PC-3 (cell line): ENCODE results near the gene THAP6. TPM values are rescaled to one million over a fixed set of nuclear protein-coding genes. Genes with fewer than 3 reads are reported as not detected.
A peak's percentile ranks its signal among the peaks of the same experiment; 100 is the strongest.
"Not testable (repeated sequence)": the region's sequence is repeated elsewhere in the genome, so short reads cannot be mapped to it uniquely, and the experiment has no call there.

Source experiments
- ATAC-seq: fragments of 200-7000 bp; cut with Tn5 transposase; 2 replicates; pipeline ENCODE4 v1.9.1; 2020; ENCODE audit warnings: mild to moderate bottlenecking, moderate library complexity
- BruUV-seq: library from RNA; stranded (reverse); fragments of 400-500 nt; replicated peaks from 2 replicates; lab custom pipeline; 2021; lab: Mats Ljungman, UMichigan
- CTCF ChIA-PET: fragments of 300-600 bp; sonication (Branson Sonifier 250); formaldehyde crosslinking; loops from one replicate; lab custom pipeline; 2022; ENCODE audit warnings: antibody characterized with exemption; lab: Charles Lee
- POLR2A ChIA-PET: fragments of 300-600 bp; sonication (Branson Sonifier 250); formaldehyde crosslinking; loops from one replicate; lab custom pipeline; 2022; ENCODE audit warnings: antibody characterized with exemption; ENCODE audit not compliant: unreplicated experiment; lab: Charles Lee
- DNase-seq: peaks from one replicate; pipeline ENCODE4 v3.0.0-alpha.2; 2015
- H2AFZ ChIP-seq: fragments of 300-600 bp; sonication (generic); 2 replicates; pipeline ENCODE4 v1.6.0; 2016; ENCODE audit warnings: antibody characterized with exemption, low read length
- H3F3A ChIP-seq: fragments of 300-600 bp; sonication (generic); one replicate; pipeline ENCODE4 v1.6.0; 2017; ENCODE audit warnings: antibody characterized with exemption, low read length, control low read depth, mild to moderate bottlenecking; ENCODE audit not compliant: unreplicated experiment
- H3K27ac ChIP-seq: fragments of 300-600 bp; sonication (generic); 2 replicates; pipeline ENCODE4 v1.5.1; 2016; ENCODE audit warnings: mild to moderate bottlenecking, low read length
- H3K27me3 ChIP-seq: fragments of 300-600 bp; sonication (generic); 2 replicates; pipeline ENCODE4 v1.6.1; 2016; ENCODE audit warnings: low read length, mixed read lengths
- H3K36me3 ChIP-seq: fragments of 300-600 bp; sonication (generic); 2 replicates; pipeline ENCODE4 v1.6.1; 2016; ENCODE audit warnings: low read depth, mixed run types, low read length, mixed read lengths
- H3K4me1 ChIP-seq: fragments of 300-600 bp; sonication (generic); 2 replicates; pipeline ENCODE4 v1.5.1; 2016; ENCODE audit warnings: low read length; ENCODE audit not compliant: insufficient read depth
- H3K4me2 ChIP-seq: fragments of 300-600 bp; sonication (generic); 2 replicates; pipeline ENCODE4 v1.6.0; 2016; ENCODE audit warnings: low read length
- H3K4me3 ChIP-seq: fragments of 300-600 bp; sonication (generic); 2 replicates; pipeline ENCODE4 v1.5.1; 2016; ENCODE audit warnings: mild to moderate bottlenecking, low read length, mixed read lengths
- H3K79me2 ChIP-seq: fragments of 300-600 bp; sonication (generic); 2 replicates; pipeline ENCODE4 v1.6.1; 2017; ENCODE audit warnings: low read length, mixed read lengths
- H3K9ac ChIP-seq: fragments of 300-600 bp; sonication (generic); 2 replicates; pipeline ENCODE4 v1.6.0; 2016; ENCODE audit warnings: mild to moderate bottlenecking, low read length
- H3K9me2 ChIP-seq: fragments of 300-600 bp; sonication (generic); replicated peaks from 2 replicates; pipeline ENCODE4 v1.6.1; 2016; ENCODE audit warnings: mixed run types, low read length, mixed read lengths
- H3K9me3 ChIP-seq: fragments of 300-600 bp; sonication (generic); 2 replicates; pipeline ENCODE4 v1.6.1; 2016; ENCODE audit warnings: low read length, mixed read lengths
- H4K20me1 ChIP-seq: fragments of 300-600 bp; sonication (generic); 2 replicates; pipeline ENCODE4 v1.6.1; 2016; ENCODE audit warnings: low read length, mixed read lengths
- EZH2 ChIP-seq: fragments of 300-600 bp; sonication (generic); IDR thresholded peaks from one replicate; pipeline ENCODE4 v1.6.1; 2017; ENCODE audit warnings: antibody characterized with exemption, mild to moderate bottlenecking, low read length; ENCODE audit not compliant: unreplicated experiment
- EZH2phosphoT487 ChIP-seq: fragments of 300-600 bp; sonication (generic); IDR thresholded peaks from 2 replicates; pipeline ENCODE4 v1.6.1; 2018; ENCODE audit warnings: mild to moderate bottlenecking, antibody characterized with exemption, low read length, borderline replicate concordance
- intact Hi-C: fragments of 100-400 bp; cut with micrococcal nuclease; formaldehyde crosslinking; loops from 2 replicates; pipeline ENCODE4 v1.9.0; 2023
- total RNA-seq: library from RNA; depleted of rRNA; stranded (reverse); fragments of >200 nt; gene quantifications from 2 replicates; pipeline ENCODE4 v1.2.3, GENCODE V29; 2014
- TF ChIP-seq, protein P1 (sequence below): fragments of 300-600 bp; sonication (generic); conservative IDR thresholded peaks from 2 replicates; pipeline ENCODE4 v1.5.1; 2017; ENCODE audit warnings: antibody characterized with exemption, low read depth, mild to moderate bottlenecking, low read length

The THAP6 gene
- total RNA-seq, 1 experiment from 2014 or later, result 8.7 TPM

- ChIA-PET POLR2A (no interaction called here), CTCF (no interaction called here)
- TF ChIP-seq EZH2phosphoT487 (no peak), EZH2 (no peak)
- TF ChIP-seq, protein P1, sequence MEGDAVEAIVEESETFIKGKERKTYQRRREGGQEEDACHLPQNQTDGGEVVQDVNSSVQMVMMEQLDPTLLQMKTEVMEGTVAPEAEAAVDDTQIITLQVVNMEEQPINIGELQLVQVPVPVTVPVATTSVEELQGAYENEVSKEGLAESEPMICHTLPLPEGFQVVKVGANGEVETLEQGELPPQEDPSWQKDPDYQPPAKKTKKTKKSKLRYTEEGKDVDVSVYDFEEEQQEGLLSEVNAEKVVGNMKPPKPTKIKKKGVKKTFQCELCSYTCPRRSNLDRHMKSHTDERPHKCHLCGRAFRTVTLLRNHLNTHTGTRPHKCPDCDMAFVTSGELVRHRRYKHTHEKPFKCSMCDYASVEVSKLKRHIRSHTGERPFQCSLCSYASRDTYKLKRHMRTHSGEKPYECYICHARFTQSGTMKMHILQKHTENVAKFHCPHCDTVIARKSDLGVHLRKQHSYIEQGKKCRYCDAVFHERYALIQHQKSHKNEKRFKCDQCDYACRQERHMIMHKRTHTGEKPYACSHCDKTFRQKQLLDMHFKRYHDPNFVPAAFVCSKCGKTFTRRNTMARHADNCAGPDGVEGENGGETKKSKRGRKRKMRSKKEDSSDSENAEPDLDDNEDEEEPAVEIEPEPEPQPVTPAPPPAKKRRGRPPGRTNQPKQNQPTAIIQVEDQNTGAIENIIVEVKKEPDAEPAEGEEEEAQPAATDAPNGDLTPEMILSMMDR, result no peak
- peaks cover 32% of the 10 kb centered on the region for H3K4me1 ChIP-seq
- intact Hi-C loops, result no loop called here
- no peak overlapping the region for H3K27ac ChIP-seq
- BruUV-seq, result no TSS peak
- no peaks in the 10 kb centered on the region for H3K9me3 ChIP-seq
- DNase-seq (no peak), ATAC-seq (no peak)
- 0 out of 2 replicates have a peak, but pooled peaks cover 4% of the 10 kb centered on the region for H3K36me3 ChIP-seq
- H3K9me2 ChIP-seq, result no peaks in the 10 kb centered on the region
- H3F3A ChIP-seq, result no peaks in the 10 kb centered on the region
- no peak overlapping the region for H3K9ac ChIP-seq
- peak overlapping the region; percentile 90 for H3K4me2 ChIP-seq
- no peaks in the 10 kb centered on the region for H3K27me3 ChIP-seq
- no peak overlapping the region for H2AFZ ChIP-seq
- H3K4me3 ChIP-seq, result no peak overlapping the region; the same call in 1 of the 2 replicates
- H3K79me2 ChIP-seq, result peaks cover 43% of the 10 kb centered on the region
- H4K20me1 ChIP-seq, result no peaks in the 10 kb centered on the region
Measured at GRCh38 chr4:75516144-75516543, 1.9 kb downstream of the THAP6 start.

GRCh38 chr4:75519452-75519851 is 5.2 kb downstream of the THAP6 start:
- POLR2A ChIA-PET, H3K4me2 ChIP-seq, H4K20me1 ChIP-seq, H3K36me3 ChIP-seq, BruUV-seq, ATAC-seq, CTCF ChIA-PET, H3F3A ChIP-seq, H3K9ac ChIP-seq, H3K27ac ChIP-seq, H3K9me2 ChIP-seq, H2AFZ ChIP-seq, intact Hi-C loops, DNase-seq, H3K9me3 ChIP-seq, H3K4me3 ChIP-seq, H3K27me3 ChIP-seq: not testable (repeated sequence)
- H3K79me2 ChIP-seq, result peaks cover 13% of the 10 kb centered on the region
- H3K4me1 ChIP-seq, result peaks cover 12% of the 10 kb centered on the region

- no peak for TF ChIP-seq EZH2
- TF ChIP-seq EZH2phosphoT487, result no peak
- TF ChIP-seq, protein P1, result no peak
- Histone ChIP-seq H3K27me3 (no peaks in the 10 kb centered on the region), H3K9me2 (no peaks in the 10 kb centered on the region), H3K9me3 (no peaks in the 10 kb centered on the region), H2AFZ (no peak overlapping the region), H3K79me2 (no peaks in the 10 kb centered on the region), H3K9ac (no peak overlapping the region), H3K4me2 (no peak overlapping the region), H3K27ac (no peak overlapping the region), H3K36me3 (peaks cover 22% of the 10 kb centered on the region; the same call in 1 of the 2 replicates), H3K4me3 (no peak overlapping the region), H3F3A (no peaks in the 10 kb centered on the region), H3K4me1 (no peaks in the 10 kb centered on the region), H4K20me1 (no peaks in the 10 kb centered on the region)
- DNase-seq (no peak), ATAC-seq (no peak)
- POLR2A ChIA-PET, result no interaction called here
- CTCF ChIA-PET, result no interaction called here
- intact Hi-C loops, result no loop called here
- BruUV-seq, result no TSS peak
Measured at GRCh38 chr4:75525086-75525485, 10.8 kb downstream of the THAP6 start.
